HG02763 (cell line): ENCODE data around the gene MAP3K5.
A peak's percentile ranks its signal among the peaks of the same experiment; 100 is the strongest.

Source experiments
- ATAC-seq: cut with Tn5 transposase; IDR thresholded peaks from one replicate; pipeline ENCODE4 v1.9.1; 2021; ENCODE audit warnings: mild to moderate bottlenecking, moderate library complexity; ENCODE audit not compliant: unreplicated experiment

Gene MAP3K5

GRCh38 chr6:136751991-136752390 is 40.3 kb downstream of the MAP3K5 start:
- no peak for ATAC-seq

- ATAC-seq = peak; percentile 85
Measured at GRCh38 chr6:136751522-136751956, 40.7 kb downstream of the MAP3K5 start.

- ATAC-seq = peak; percentile 17
Measured at GRCh38 chr6:136750696-136751521, 41.4 kb downstream of the MAP3K5 start.

- ATAC-seq = no peak
Measured at GRCh38 chr6:136749359-136749997, 42.8 kb downstream of the MAP3K5 start.

- ATAC-seq = no peak
Measured at GRCh38 chr6:136747507-136747906, 44.8 kb downstream of the MAP3K5 start.

- no peak for ATAC-seq
Measured at GRCh38 chr6:136745300-136745699, 47.0 kb downstream of the MAP3K5 start.

- no peak for ATAC-seq
Measured at GRCh38 chr6:136744889-136745288, 47.4 kb downstream of the MAP3K5 start.

GRCh38 chr6:136742125-136742524 is 50.2 kb downstream of the MAP3K5 start:
- no peak for ATAC-seq

GRCh38 chr6:136740050-136740974 is 52.0 kb downstream of the MAP3K5 start:
- no peak for ATAC-seq

- ATAC-seq = no peak
Measured at GRCh38 chr6:136739501-136739900, 52.8 kb downstream of the MAP3K5 start.

GRCh38 chr6:136739071-136739470 is 53.2 kb downstream of the MAP3K5 start:
- ATAC-seq = no peak

GRCh38 chr6:136738692-136739057 is 53.6 kb downstream of the MAP3K5 start:
- ATAC-seq = no peak

- no peak for ATAC-seq
Measured at GRCh38 chr6:136737871-136738691, 54.2 kb downstream of the MAP3K5 start.

- ATAC-seq = no peak
Measured at GRCh38 chr6:136737374-136737844, 54.9 kb downstream of the MAP3K5 start.

- ATAC-seq = no peak
Measured at GRCh38 chr6:136736281-136736960, 55.9 kb downstream of the MAP3K5 start.

- ATAC-seq = no peak
Measured at GRCh38 chr6:136734977-136735376, 57.3 kb downstream of the MAP3K5 start.

- no peak for ATAC-seq
Measured at GRCh38 chr6:136732889-136733288, 59.4 kb downstream of the MAP3K5 start.

GRCh38 chr6:136729832-136730231 is 62.4 kb downstream of the MAP3K5 start:
- ATAC-seq = no peak

GRCh38 chr6:136728976-136729515 is 63.2 kb downstream of the MAP3K5 start:
- no peak for ATAC-seq
